K562 (cell line): ENCODE data around the gene GJA9. TPM values are rescaled to one million over a fixed set of nuclear protein-coding genes. Genes with fewer than 3 reads are reported as not detected.

Experiments
- ATAC-seq: fragments of 200-7000 bp; cut with Tn5 transposase; 3 replicates; pipeline ENCODE4 v1.9.1; 2020; ENCODE audit warnings: moderate library complexity
- BruUV-seq: library from RNA; stranded (reverse); fragments of 400-500 nt; replicated peaks from 2 replicates; lab custom pipeline; 2021; lab: Mats Ljungman, UMichigan
- CTCF ChIA-PET: fragments of 300-600 bp; formaldehyde crosslinking; extraction: SDS; loops from one replicate; lab custom pipeline; 2021; ENCODE audit warnings: low intra/inter-chr PET ratio; lab: Yijun Ruan, JAX
- POLR2A ChIA-PET: fragments of 300-600, 350-650 bp; sonication (Branson Sonifier 250); formaldehyde crosslinking; extraction: SDS; loops from one replicate; lab custom pipeline; 2021; ENCODE audit warnings: antibody characterized with exemption, inconsistent platforms; lab: Yijun Ruan, JAX
- DNase-seq, 4 experiments: peaks; one replicate each; pipeline versions ENCODE4 v3.0.0 to v3.0.0-alpha.2; 2011 to 2018; ENCODE audit warnings: low spot score in 3 of 4, mixed read lengths in 3 of 4; ENCODE audit errors: extremely low read depth in 1 of 4
- FAIRE-seq: peaks from 2 replicates; lab custom pipeline; 2011; peaks lifted over from hg19 to GRCh38; lab: Jason Lieb, UNC
- H2AFZ ChIP-seq: 2 replicates; pipeline ENCODE4 v1.6.0; 2011; ENCODE audit warnings: low read depth, low read length, control low read depth, inconsistent platforms
- H3K27ac ChIP-seq: fragments of 200-600 bp; 3 replicates; pipeline ENCODE4 v1.8.0; 2011; ENCODE audit warnings: low read depth, mild to moderate bottlenecking, control low read depth, inconsistent platforms, low read length, moderate library complexity, mixed read lengths; ENCODE audit errors: extremely low read depth
- H3K27me3 ChIP-seq, 2 experiments: fragments of 300-600 bp in 1 of 2; 2 replicates in 1 of 2; 3 replicates in 1 of 2; pipeline versions ENCODE4 v1.6.0 to v1.8.0; 2011; ENCODE audit warnings: inconsistent platforms in 2 of 2, low read length in 2 of 2, mild to moderate bottlenecking in 1 of 2, mixed read lengths in 1 of 2, moderate library complexity in 1 of 2; ENCODE audit not compliant: control insufficient read depth in 2 of 2, insufficient read depth in 2 of 2
- H3K36me3 ChIP-seq: fragments of 300-600 bp; 3 replicates; pipeline ENCODE4 v1.8.0; 2011; ENCODE audit warnings: mild to moderate bottlenecking, low read length, inconsistent platforms; ENCODE audit not compliant: control insufficient read depth, insufficient read depth
- H3K4me1 ChIP-seq, 2 experiments: fragments of 200-600 bp in 1 of 2; replicated peaks in 1 of 2; 2 replicates in 1 of 2; 3 replicates in 1 of 2; pipeline versions ENCODE4 v1.5.1 to v1.8.0; 2011; ENCODE audit warnings: inconsistent platforms in 2 of 2, low read length in 2 of 2, mild to moderate bottlenecking in 1 of 2, mixed read lengths in 1 of 2, moderate library complexity in 1 of 2; ENCODE audit not compliant: control insufficient read depth in 2 of 2, insufficient read depth in 2 of 2
- H3K4me2 ChIP-seq: 2 replicates; pipeline ENCODE4 v1.6.1; 2011; ENCODE audit warnings: low read length, control low read depth, inconsistent platforms, mixed read lengths; ENCODE audit not compliant: insufficient read depth
- H3K4me3 ChIP-seq: fragments of 200-600 bp; sonication (generic), shearing (Covaris generic); 2 replicates; pipeline ENCODE4 v1.5.1; 2016; ENCODE audit warnings: control low read depth, inconsistent platforms
- H3K79me2 ChIP-seq: fragments of 200-600 bp; 3 replicates; pipeline ENCODE4 v1.8.0; 2011; ENCODE audit warnings: low read length, inconsistent platforms; ENCODE audit not compliant: control insufficient read depth, insufficient read depth
- H3K9ac ChIP-seq, 2 experiments: 2 replicates each; pipeline versions ENCODE4 v1.6.0 to v1.6.1; 2011; ENCODE audit warnings: low read depth in 2 of 2, low read length in 2 of 2, control low read depth in 1 of 2, inconsistent platforms in 1 of 2, mild to moderate bottlenecking in 1 of 2, mixed read lengths in 1 of 2; ENCODE audit not compliant: insufficient read depth in 1 of 2
- H3K9me1 ChIP-seq: one replicate; pipeline ENCODE4 v1.6.0; 2011; ENCODE audit warnings: inconsistent platforms, mild to moderate bottlenecking, low read length, moderate library complexity; ENCODE audit not compliant: control insufficient read depth, insufficient read depth
- H3K9me3 ChIP-seq: replicated peaks from 2 replicates; pipeline ENCODE4 v1.5.1; 2011; ENCODE audit warnings: low read depth, low read length, inconsistent platforms; ENCODE audit not compliant: control insufficient read depth, insufficient read depth
- H4K20me1 ChIP-seq: replicated peaks from 2 replicates; pipeline ENCODE4 v1.6.1; 2011; ENCODE audit warnings: low read length, inconsistent platforms, mixed read lengths; ENCODE audit not compliant: control insufficient read depth, insufficient read depth
- VEZF1 ChIP-seq: fragments of 200-800 bp; sonication (Bioruptor generic); IDR thresholded peaks from 2 replicates; pipeline ENCODE4 v1.6.1; 2017; ENCODE audit warnings: missing genetic modification characterization, missing compliant biosample characterization
- ZBTB33 ChIP-seq: sonication (generic); formaldehyde crosslinking; IDR thresholded peaks from 2 replicates; pipeline ENCODE4 v1.8.1; 2023; ENCODE audit warnings: mild to moderate bottlenecking, missing genetic modification reagents
- ZFX ChIP-seq: sonication (generic); formaldehyde crosslinking; IDR thresholded peaks from 2 replicates; pipeline ENCODE4 v1.8.0; 2022; ENCODE audit warnings: mild to moderate bottlenecking, missing genetic modification reagents, moderate library complexity
- ZNF444 ChIP-seq: fragments of 250-450 bp; sonication (Bioruptor Pico); IDR thresholded peaks from 2 replicates; pipeline ENCODE4 v1.4.0; 2020; ENCODE audit warnings: mild to moderate bottlenecking, moderate library complexity
- WGBS: fragments of 100-300 bp; shearing (Covaris generic); methylation state at CpG from one replicate; pipeline ENCODE4 v1.1.6; 2016; ENCODE audit warnings: low coverage, mixed read lengths; ENCODE audit not compliant: insufficient coverage; ENCODE audit errors: missing lambda C conversion rate; 5-methylcytosine and 5-hydroxymethylcytosine counted together
- in situ Hi-C: fragments of 300-500 bp; cut with MboI; formaldehyde crosslinking; loops from 4 replicates; pipeline ENCODE4 v1.15.0; 2018; ENCODE audit warnings: inconsistent platforms, mixed read lengths
- intact Hi-C: fragments of 100-400 bp; cut with micrococcal nuclease; formaldehyde crosslinking; loops from 2 replicates; pipeline ENCODE4 v1.14.2; 2022
- polyA plus RNA-seq, 8 experiments: library from polyadenylated mRNA; depleted of rRNA in 4 of 8; stranded (reverse) in 5 of 8; unstranded in 3 of 8; fragments of >200 nt; fragmentation: Nextera tagmentation in 2 of 8; fragmentation: Illumina TruSeq in 1 of 8; extraction: Ambion mirVana in 2 of 8; extraction: Trizol in 1 of 8; gene quantifications; 2 replicates each; pipeline versions ENCODE4 v1.2.1 to v1.2.3, GENCODE V29; 2011 to 2014; ENCODE audit warnings: inconsistent platforms in 1 of 8, missing spikeins in 1 of 8
- total RNA-seq, 7 experiments: library from RNA; depleted of rRNA in 6 of 7; stranded (reverse); fragments of >200 nt in 6 of 7; fragmentation: Illumina TruSeq in 2 of 7; extraction: Trizol in 2 of 7; gene quantifications; 2 replicates each; pipeline versions ENCODE4 v1.2.1 to v1.2.3, GENCODE V29; 2011 to 2021; ENCODE audit warnings: low replicate concordance in 1 of 7

The GJA9 gene
- total and polyA plus RNA-seq, 9 of the 15 experiments (the other 6 are each of a cell fraction or from before 2014, with no cell fraction given) = not detected

GRCh38 chr1:38870996-38871395 is 10.4 kb downstream of the GJA9 start:
- no TSS peak for BruUV-seq
- Histone ChIP-seq H3K4me2 (no peak overlapping the region), H3K27ac (no peak overlapping the region), H3K36me3 (peaks cover 22% of the 10 kb centered on the region), H3K4me1 (peaks cover 7 to 20% of the 10 kb centered on the region in 2 experiments; a peak in 4 of 5 replicates)
- in situ Hi-C loops = no loop called here
- TF ChIP-seq ZNF444 (CRISPR knock-in tag) (no peak), VEZF1 (CRISPR knock-in tag) (no peak), ZFX (CRISPR knock-in tag) (0 out of 2 replicates have a peak, but pooled peaks have one; percentile 4), ZBTB33 (CRISPR knock-in tag) (peak; percentile 78; the same call in 1 of the 2 replicates)
- TF ChIP-seq, all 486 proteins: peak for 2
- DNase-seq = no peak
- POLR2A ChIA-PET = interaction anchor here (2.6 kb wide), 1 partner anchor 10 kb away, joined by 12 read pairs; no protein-coding TSS in a partner anchor
- H3K9me3 ChIP-seq = no peaks in the 10 kb centered on the region
- no peak for ATAC-seq
- no peak overlapping the region for H3K4me3 ChIP-seq
- CTCF ChIA-PET = no interaction called here
- 91% methylated on average over 7 of the region's 8 CpGs for WGBS
- H3K79me2 ChIP-seq = peaks cover 26% of the 10 kb centered on the region
- 0 out of 2 replicates have a peak, but pooled peaks cover 5% of the 10 kb centered on the region for H4K20me1 ChIP-seq
- H3K27me3 ChIP-seq = no peaks in the 10 kb centered on the region
- FAIRE-seq = no peak
- H3K9me1 ChIP-seq = no peaks in the 10 kb centered on the region
- intact Hi-C loops = no loop called here
- H3K9ac ChIP-seq = no peak overlapping the region
- H2AFZ ChIP-seq = no peak overlapping the region
